Measurements from ENCODE around the gene FAM180A. TPM values are rescaled to one million over a fixed set of nuclear protein-coding genes. Genes with fewer than 3 reads are reported as not detected.
"Not testable (repeated sequence)": the region's sequence is repeated elsewhere in the genome, so short reads cannot be mapped to it uniquely, and the experiment has no call there.

Gene FAM180A
- total RNA-seq, 4 donors from 2014 or later = 0.83 to 9.4 (median 1.7) TPM

GRCh38 chr7:135742371-135742770 is 6.2 kb downstream of the FAM180A start:
- Histone ChIP-seq H3K27ac (replicated peaks in 1 of 4) (no peak overlapping the region), H3K36me3 (no peaks in the 10 kb centered on the region), H3K9me3 (no peaks in the 10 kb centered on the region), H3K4me1 (peaks cover 0 to 23% (median 7%) of the 10 kb centered on the region in 4 donors), H3K4me3 (no peak overlapping the region), H3K27me3 (no peaks in the 10 kb centered on the region)
- 76% methylated on average over 4 of the region's 4 CpGs for WGBS
- DNase-seq (ENCODE audit: extremely low spot score) = no peak
- intact Hi-C loops (cut with DNase I) = no loop called here
- TF ChIP-seq POLR2A (IDR thresholded peaks at IDR 0.05; ENCODE audit: low read depth) = no peak
- TF ChIP-seq POLR2AphosphoS5 (IDR thresholded peaks at IDR 0.05) = no peak
- TF ChIP-seq, protein P1, sequence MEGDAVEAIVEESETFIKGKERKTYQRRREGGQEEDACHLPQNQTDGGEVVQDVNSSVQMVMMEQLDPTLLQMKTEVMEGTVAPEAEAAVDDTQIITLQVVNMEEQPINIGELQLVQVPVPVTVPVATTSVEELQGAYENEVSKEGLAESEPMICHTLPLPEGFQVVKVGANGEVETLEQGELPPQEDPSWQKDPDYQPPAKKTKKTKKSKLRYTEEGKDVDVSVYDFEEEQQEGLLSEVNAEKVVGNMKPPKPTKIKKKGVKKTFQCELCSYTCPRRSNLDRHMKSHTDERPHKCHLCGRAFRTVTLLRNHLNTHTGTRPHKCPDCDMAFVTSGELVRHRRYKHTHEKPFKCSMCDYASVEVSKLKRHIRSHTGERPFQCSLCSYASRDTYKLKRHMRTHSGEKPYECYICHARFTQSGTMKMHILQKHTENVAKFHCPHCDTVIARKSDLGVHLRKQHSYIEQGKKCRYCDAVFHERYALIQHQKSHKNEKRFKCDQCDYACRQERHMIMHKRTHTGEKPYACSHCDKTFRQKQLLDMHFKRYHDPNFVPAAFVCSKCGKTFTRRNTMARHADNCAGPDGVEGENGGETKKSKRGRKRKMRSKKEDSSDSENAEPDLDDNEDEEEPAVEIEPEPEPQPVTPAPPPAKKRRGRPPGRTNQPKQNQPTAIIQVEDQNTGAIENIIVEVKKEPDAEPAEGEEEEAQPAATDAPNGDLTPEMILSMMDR (IDR thresholded peaks at IDR 0.05) = no peak
- TF ChIP-seq EP300 (IDR thresholded peaks at IDR 0.05) = no peak

DNA sequence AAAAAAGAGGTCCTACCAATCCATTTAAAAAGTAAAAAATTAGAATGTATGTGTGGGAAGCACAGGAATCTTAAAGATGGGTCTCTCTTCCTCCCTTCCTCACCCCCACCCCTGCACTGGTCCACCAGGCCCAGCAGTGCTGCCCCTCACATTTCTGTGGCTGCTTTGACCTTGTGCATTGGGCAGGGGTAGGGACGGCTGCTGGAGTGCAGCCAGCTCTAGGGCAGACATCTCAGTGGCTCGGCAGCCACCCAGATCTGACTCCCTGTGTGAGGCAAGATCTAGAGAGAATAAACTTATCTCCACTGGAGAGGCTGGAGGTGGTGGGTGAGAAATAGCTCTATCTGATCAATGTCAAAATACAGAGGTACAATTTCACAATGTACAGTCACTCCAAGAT is 6.7 kb downstream of the FAM180A start:
- no peak for TF ChIP-seq EP300 (IDR thresholded peaks at IDR 0.05)
- TF ChIP-seq, protein P1 (IDR thresholded peaks at IDR 0.05) = no peak
- no peak for TF ChIP-seq POLR2A (IDR thresholded peaks at IDR 0.05; ENCODE audit: low read depth)
- no peaks in the 10 kb centered on the region for H3K9me3 ChIP-seq
- no peaks in the 10 kb centered on the region for H3K36me3 ChIP-seq
- H3K4me1 ChIP-seq = peaks cover 0 to 23% (median 7%) of the 10 kb centered on the region in 4 donors
- H3K27me3 ChIP-seq = no peaks in the 10 kb centered on the region
- intact Hi-C loops (cut with DNase I) = no loop called here
- no peak for DNase-seq (ENCODE audit: extremely low spot score)
- WGBS = 75% methylated on average over 2 of the region's 2 CpGs
- no peak overlapping the region for H3K27ac ChIP-seq (replicated peaks in 1 of 4)
- no peak overlapping the region for H3K4me3 ChIP-seq

GRCh38 chr7:135740889-135741288 is 7.7 kb downstream of the FAM180A start:
- peaks cover 0 to 4% (median 0%) of the 10 kb centered on the region in 4 donors for H3K27me3 ChIP-seq
- WGBS = 86% methylated on average over 3 of the region's 3 CpGs
- H3K9me3 ChIP-seq = no peaks in the 10 kb centered on the region
- no peak overlapping the region for H3K27ac ChIP-seq (replicated peaks in 1 of 4)
- peaks cover 0 to 6% (median 0%) of the 10 kb centered on the region in 4 donors for H3K36me3 ChIP-seq
- intact Hi-C loops (cut with DNase I) = no loop called here
- TF ChIP-seq EP300 (IDR thresholded peaks at IDR 0.05) (no peak), POLR2A (IDR thresholded peaks at IDR 0.05; ENCODE audit: low read depth) (no peak), POLR2AphosphoS5 (IDR thresholded peaks at IDR 0.05) (no peak)
- TF ChIP-seq, protein P1 (IDR thresholded peaks at IDR 0.05) = no peak
- peaks cover 0 to 23% (median 7%) of the 10 kb centered on the region in 4 donors for H3K4me1 ChIP-seq
- H3K4me3 ChIP-seq = no peak overlapping the region
- no peak for DNase-seq (ENCODE audit: extremely low spot score)

DNA sequence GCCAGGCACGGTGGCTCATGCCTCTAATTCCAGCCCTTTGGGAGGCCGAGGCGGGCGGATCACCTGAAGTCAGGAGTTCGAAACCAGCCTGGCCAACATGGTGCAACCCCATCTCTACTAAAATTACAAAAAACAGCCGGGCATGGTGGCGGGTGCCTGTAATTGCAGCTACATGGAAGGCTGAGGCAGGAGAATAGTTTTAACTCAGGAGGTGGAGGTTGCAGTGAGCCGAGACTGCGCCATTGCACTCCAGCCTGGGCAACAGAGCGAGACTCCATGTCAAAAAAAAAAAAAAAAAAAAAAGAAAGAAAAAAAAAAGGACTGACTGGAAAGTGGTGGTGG is 11.3 kb downstream of the FAM180A start:
- H3K27ac ChIP-seq (replicated peaks in 1 of 4); intact Hi-C loops (cut with DNase I): not testable (repeated sequence)
- 98% methylated on average over 10 of the region's 10 CpGs for WGBS

GRCh38 chr7:135736586-135737305 is 11.9 kb downstream of the FAM180A start:
- H3K4me1 ChIP-seq = peaks cover 0 to 10% (median 0%) of the 10 kb centered on the region in 4 donors
- no peak overlapping the region for H3K27ac ChIP-seq (replicated peaks in 1 of 4)
- no peaks in the 10 kb centered on the region for H3K9me3 ChIP-seq
- WGBS = 95% methylated on average over 5 of the region's 6 CpGs
- H3K36me3 ChIP-seq = peaks cover 0 to 17% (median 0%) of the 10 kb centered on the region in 4 donors
- H3K27me3 ChIP-seq = peaks cover 0 to 4% (median 0%) of the 10 kb centered on the region in 4 donors
- H3K4me3 ChIP-seq = no peak overlapping the region
- intact Hi-C loops (cut with DNase I) = no loop called here
- TF ChIP-seq EP300 (IDR thresholded peaks at IDR 0.05) (no peak), POLR2A (IDR thresholded peaks at IDR 0.05; ENCODE audit: low read depth) (no peak), POLR2AphosphoS5 (IDR thresholded peaks at IDR 0.05) (no peak)
- TF ChIP-seq, protein P1 (IDR thresholded peaks at IDR 0.05) = no peak
- DNase-seq (ENCODE audit: extremely low spot score) = no peak

More for the DNA sequence above, 11.3 kb downstream of the FAM180A start:
- peaks cover 0 to 17% (median 0%) of the 10 kb centered on the region in 4 donors for H3K36me3 ChIP-seq
- not testable (repeated sequence) for H3K4me3 ChIP-seq; H3K27me3 ChIP-seq; H3K9me3 ChIP-seq; DNase-seq (ENCODE audit: extremely low spot score)
- peaks cover 0 to 10% (median 0%) of the 10 kb centered on the region in 4 donors for H3K4me1 ChIP-seq

Data from esophagus muscularis mucosa (tissue), 4 donors.